Common myeloid progenitor, CD34-positive (primary cell): Measurements from ENCODE around the gene PSMG4.
"Not testable (repeated sequence)": the region's sequence is repeated elsewhere in the genome, so short reads cannot be mapped to it uniquely, and the experiment has no call there.

Source experiments
- CTCF ChIA-PET: fragments of 350-600 bp; sonication (Branson Sonifier 250); formaldehyde crosslinking; loops from one replicate; lab custom pipeline; 2021; ENCODE audit warnings: antibody characterized with exemption; lab: Charles Lee
- POLR2A ChIA-PET: fragments of 350-600 bp; sonication (Branson Sonifier 250); formaldehyde crosslinking; loops from one replicate; lab custom pipeline; 2021; ENCODE audit warnings: antibody characterized with exemption; lab: Charles Lee
- DNase-seq, 3 donors: peaks; one replicate each; pipeline versions ENCODE4 v3.0.0 to v3.0.0-alpha.2; 2013
- H3K27ac ChIP-seq, 2 experiments: 1 replicate in 1 of 2; 2 replicates in 1 of 2; pipeline ENCODE4 v1.7.0; 2013; ENCODE audit warnings: inconsistent platforms in 2 of 2, low read length in 2 of 2, mild to moderate bottlenecking in 2 of 2, low read depth in 1 of 2, moderate library complexity in 1 of 2; ENCODE audit not compliant: severe bottlenecking in 2 of 2, insufficient read depth in 1 of 2, poor library complexity in 1 of 2
- H3K27me3 ChIP-seq, 5 experiments: replicated peaks in 2 of 5; 1 replicate in 3 of 5; 2 replicates in 2 of 5; pipeline versions ENCODE4 v1.6.1 to v1.7.0; 2013; ENCODE audit warnings: low read length in 4 of 5, mild to moderate bottlenecking in 2 of 5, moderate library complexity in 2 of 5, inconsistent platforms in 1 of 5; ENCODE audit not compliant: insufficient read depth in 5 of 5, control insufficient read depth in 4 of 5
- H3K36me3 ChIP-seq, 4 experiments: 1 replicate in 2 of 4; 2 replicates in 2 of 4; pipeline versions ENCODE4 v1.6.1 to v1.7.0; 2013; ENCODE audit warnings: low read length in 3 of 4, control low read depth in 1 of 4, mild to moderate bottlenecking in 1 of 4; ENCODE audit not compliant: control insufficient read depth in 4 of 4, insufficient read depth in 4 of 4
- H3K4me1 ChIP-seq, 4 experiments: 1 replicate in 3 of 4; 2 replicates in 1 of 4; pipeline versions ENCODE4 v1.6.1 to v1.7.1; 2013; ENCODE audit warnings: low read length in 3 of 4, mild to moderate bottlenecking in 3 of 4, control low read depth in 1 of 4, inconsistent platforms in 1 of 4, moderate library complexity in 1 of 4; ENCODE audit not compliant: control insufficient read depth in 4 of 4, insufficient read depth in 4 of 4; ENCODE audit errors: control extremely low read depth in 1 of 4
- H3K4me3 ChIP-seq, 7 experiments: 1 replicate in 4 of 7; 2 replicates in 3 of 7; pipeline versions ENCODE4 v1.5.1 to v1.7.0; 2013; ENCODE audit warnings: mild to moderate bottlenecking in 7 of 7, low read length in 6 of 7, moderate library complexity in 6 of 7, inconsistent platforms in 2 of 7, low read depth in 2 of 7, control low read depth in 1 of 7; ENCODE audit not compliant: insufficient read depth in 4 of 7, control insufficient read depth in 1 of 7; ENCODE audit errors: extremely low read depth in 1 of 7
- H3K9me3 ChIP-seq, 5 experiments: 1 replicate in 4 of 5; 2 replicates in 1 of 5; pipeline versions ENCODE4 v1.6.1 to v1.7.1; 2013; ENCODE audit warnings: low read length in 4 of 5, mild to moderate bottlenecking in 2 of 5, inconsistent platforms in 1 of 5, low read depth in 1 of 5, moderate library complexity in 1 of 5; ENCODE audit not compliant: control insufficient read depth in 4 of 5, insufficient read depth in 2 of 5; ENCODE audit errors: control extremely low read depth in 1 of 5
- WGBS: methylation state at CpG from one replicate; pipeline ENCODE4 v1.1.5; 2013; ENCODE audit not compliant: insufficient coverage; 5-methylcytosine and 5-hydroxymethylcytosine counted together

PSMG4 gene

DNA sequence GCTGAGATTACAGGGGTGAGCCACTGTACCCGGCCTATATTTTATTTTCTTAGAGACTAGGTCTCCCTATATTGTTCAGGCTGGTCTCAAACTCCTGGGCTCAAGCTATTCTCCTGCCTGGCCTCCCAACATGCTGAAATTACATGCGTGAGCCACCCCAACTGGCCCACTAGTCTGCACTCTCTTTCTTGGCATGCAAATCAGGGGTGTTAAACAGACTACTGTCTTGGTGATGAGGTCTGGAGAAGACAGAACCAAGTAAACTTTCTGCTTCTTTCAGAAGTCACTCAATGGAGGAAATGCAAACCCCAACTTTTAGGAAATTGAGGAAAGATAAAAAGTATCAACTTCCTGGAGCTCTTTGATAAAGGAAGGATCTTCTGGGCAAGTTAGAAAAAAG is 23.3 kb upstream of the PSMG4 start:
- Histone ChIP-seq H3K4me3 (no peak overlapping the region), H3K9me3 (no peaks in the 10 kb centered on the region), H3K36me3 (no peaks in the 10 kb centered on the region), H3K4me1 (peaks cover 3 to 39% (median 20%) of the 10 kb centered on the region in 4 experiments), H3K27me3 (peaks cover 12 to 40% (median 30%) of the 10 kb centered on the region in 5 experiments), H3K27ac (no peak overlapping the region)
- CTCF ChIA-PET = interaction anchor here (1.9 to 3.2 kb wide), 2 partner anchors 10 to 15 kb away, joined by 7 to 23 read pairs; no protein-coding TSS in a partner anchor
- DNase-seq = peak in 1 of 3 donors; percentile 26
- WGBS = 83% methylated on average over 1 of the region's 2 CpGs
- POLR2A ChIA-PET = no interaction called here

DNA sequence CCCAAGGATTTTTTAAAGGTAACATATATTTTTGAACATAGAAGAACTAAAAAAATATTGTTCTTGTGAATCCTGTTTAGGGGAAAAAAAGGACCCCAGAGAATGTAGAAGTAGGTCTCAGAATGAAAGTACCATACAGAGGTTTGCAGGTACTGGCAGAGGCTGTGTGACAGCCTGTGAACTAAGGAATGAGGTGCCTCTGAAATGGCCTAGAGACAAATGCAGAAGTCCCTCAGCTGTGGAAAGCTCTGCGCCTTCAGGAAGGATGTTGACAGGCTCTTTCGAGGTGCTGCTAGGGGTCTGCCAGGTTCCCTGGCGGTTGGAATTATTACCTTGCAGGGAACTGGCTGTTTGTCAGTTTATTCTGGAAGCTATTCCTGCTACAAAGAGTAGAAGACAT is 22.7 kb upstream of the PSMG4 start:
- H3K4me1 ChIP-seq = peaks cover 3 to 38% (median 20%) of the 10 kb centered on the region in 4 experiments
- no peak overlapping the region for H3K27ac ChIP-seq
- ChIA-PET POLR2A (no interaction called here), CTCF (interaction anchor here (1.3 to 3.2 kb wide), 3 partner anchors 10 to 110 kb away, joined by 3 to 23 read pairs (median 7); no protein-coding TSS in a partner anchor)
- no peaks in the 10 kb centered on the region for H3K36me3 ChIP-seq
- no peak overlapping the region for H3K4me3 ChIP-seq
- DNase-seq = peak in 2 of 3 donors; percentile 46 to 58
- peaks cover 8 to 35% (median 26%) of the 10 kb centered on the region in 5 experiments for H3K27me3 ChIP-seq
- no peaks in the 10 kb centered on the region for H3K9me3 ChIP-seq
- WGBS = 3% methylated on average over 3 of the region's 3 CpGs

DNA sequence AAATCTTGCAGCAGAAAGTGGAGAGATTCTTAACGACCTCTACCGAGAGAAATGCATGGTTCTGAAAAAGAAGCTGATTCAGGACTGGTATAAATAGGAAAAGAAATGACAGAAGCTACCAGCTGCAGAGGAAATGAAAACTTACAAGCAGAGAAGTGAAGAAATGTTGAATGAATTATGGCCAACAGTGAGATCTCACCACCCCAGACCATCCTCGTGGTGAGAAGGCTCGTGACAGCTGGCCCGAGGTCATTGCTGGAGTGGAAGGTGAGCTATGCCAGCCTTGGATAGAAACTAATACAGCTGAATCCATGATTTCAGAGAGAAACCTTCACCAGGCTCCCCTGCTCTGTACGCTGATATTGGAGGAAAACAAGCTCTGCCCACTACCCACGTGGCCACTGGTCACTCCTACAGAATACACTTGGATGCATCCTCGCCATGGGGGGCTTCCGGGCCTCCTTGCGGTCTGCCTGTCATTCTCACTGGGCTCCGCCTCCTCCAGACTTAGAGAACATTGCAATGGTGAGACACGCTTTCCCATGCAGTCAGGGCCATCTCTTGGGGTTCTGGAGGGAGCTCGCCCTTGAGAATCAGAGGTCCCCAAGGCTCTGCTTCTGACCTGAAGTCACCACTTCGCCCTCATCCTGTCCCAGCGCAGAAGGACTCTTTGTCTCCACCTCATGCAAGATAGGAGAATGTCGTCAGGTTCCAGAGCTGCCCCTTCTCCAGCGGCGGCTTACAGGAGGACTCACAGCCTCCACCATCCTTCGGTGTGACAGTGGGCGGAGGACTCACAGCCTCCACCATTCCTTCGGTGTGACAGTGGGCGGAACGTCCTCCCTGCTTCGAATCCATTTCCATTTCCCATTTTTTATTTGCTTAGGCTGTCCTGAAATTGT is 20.7 kb upstream of the PSMG4 start:
- Histone ChIP-seq H3K27me3 (peaks cover 6 to 15% (median 14%) of the 10 kb centered on the region in 5 experiments), H3K27ac (no peak overlapping the region), H3K4me3 (peak overlapping the region in 1 of 7 experiments; percentile 4), H3K4me1 (peaks cover 3 to 27% (median 11%) of the 10 kb centered on the region in 4 experiments), H3K36me3 (no peaks in the 10 kb centered on the region), H3K9me3 (no peaks in the 10 kb centered on the region)
- peak in 2 of 3 donors; percentile 70 to 80 for DNase-seq
- ChIA-PET CTCF (interaction anchor here (0.9 to 3.2 kb wide), 5 partner anchors 9 to 122 kb away, joined by 3 to 23 read pairs (median 3); no protein-coding TSS in a partner anchor), POLR2A (no interaction called here)
- 59% methylated on average over 20 of the region's 24 CpGs for WGBS

DNA sequence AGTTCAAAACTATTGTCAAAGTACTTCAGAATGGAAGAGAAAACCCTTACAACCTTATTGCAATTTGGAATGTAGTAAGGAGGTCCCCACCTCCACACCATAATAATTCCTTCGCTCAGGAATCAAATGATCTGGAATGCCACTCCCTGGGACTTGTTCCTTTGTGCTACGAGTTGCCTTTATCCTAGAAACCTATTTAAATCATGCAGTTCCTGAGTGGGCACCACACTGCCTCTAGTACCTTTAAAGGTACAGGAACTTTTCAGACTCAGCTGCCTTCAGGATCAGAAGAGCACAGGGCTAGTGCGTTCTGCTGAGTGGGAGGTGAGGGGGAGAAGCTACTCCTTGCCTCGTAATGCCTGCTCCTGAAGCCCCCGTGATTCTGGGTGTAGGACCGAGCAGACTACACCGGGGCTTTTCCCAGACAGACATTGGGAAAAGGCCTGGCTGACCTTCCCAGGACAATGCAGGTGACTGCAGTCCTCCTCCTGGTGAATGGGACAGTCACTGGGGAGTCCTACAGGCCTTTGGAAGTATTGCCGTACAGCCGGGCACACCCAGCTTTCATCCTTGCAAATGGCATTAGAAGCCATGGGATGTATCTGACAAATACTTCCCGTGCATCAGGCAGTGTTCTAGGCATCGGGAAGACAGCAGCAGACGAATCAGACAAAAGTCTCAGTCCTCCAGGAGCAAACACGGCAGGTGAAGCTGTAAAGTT is 19.5 kb upstream of the PSMG4 start:
- H3K9me3 ChIP-seq = no peaks in the 10 kb centered on the region
- 98% methylated on average over 13 of the region's 13 CpGs for WGBS
- peaks cover 0 to 9% (median 2%) of the 10 kb centered on the region in 5 experiments for H3K27me3 ChIP-seq
- no peak for DNase-seq
- H3K4me3 ChIP-seq = no peak overlapping the region
- H3K4me1 ChIP-seq = peaks cover 3 to 27% (median 11%) of the 10 kb centered on the region in 4 experiments
- POLR2A ChIA-PET = no interaction called here
- no peak overlapping the region for H3K27ac ChIP-seq
- CTCF ChIA-PET = interaction anchor here (1.5 kb wide), 1 partner anchor 12 kb away, joined by 10 read pairs; no protein-coding TSS in a partner anchor
- H3K36me3 ChIP-seq = no peaks in the 10 kb centered on the region

DNA sequence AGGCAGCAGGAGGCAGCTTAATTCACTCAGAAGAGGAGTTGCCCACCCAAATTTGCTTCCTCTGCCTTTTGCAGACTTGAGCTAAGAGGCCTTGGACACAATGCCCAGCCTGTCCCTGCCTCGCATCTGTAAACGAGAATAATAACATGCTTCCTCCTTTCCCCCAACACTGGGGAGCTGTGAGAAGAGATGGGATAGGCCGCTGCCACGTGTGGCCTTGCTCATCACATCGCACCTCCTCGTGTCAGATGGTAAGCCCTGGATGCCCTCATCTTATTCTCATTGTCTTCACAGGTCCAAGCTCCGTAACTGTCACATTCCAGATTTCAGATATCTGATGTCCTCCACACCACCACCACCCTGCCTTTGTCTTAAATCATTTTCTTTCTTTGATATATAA is 18.2 kb upstream of the PSMG4 start:
- WGBS = 83% methylated on average over 3 of the region's 7 CpGs
- Histone ChIP-seq H3K36me3 (no peaks in the 10 kb centered on the region), H3K9me3 (no peaks in the 10 kb centered on the region), H3K4me1 (peaks cover 2 to 24% (median 10%) of the 10 kb centered on the region in 4 experiments), H3K27me3 (peaks cover 0 to 4% (median 0%) of the 10 kb centered on the region in 5 experiments), H3K27ac (no peak overlapping the region), H3K4me3 (no peak overlapping the region)
- DNase-seq = no peak
- ChIA-PET CTCF (interaction anchor here (1.1 to 1.5 kb wide), 3 partner anchors 11 to 98 kb away, joined by 3 to 10 read pairs (median 4); no protein-coding TSS in a partner anchor), POLR2A (no interaction called here)

DNA sequence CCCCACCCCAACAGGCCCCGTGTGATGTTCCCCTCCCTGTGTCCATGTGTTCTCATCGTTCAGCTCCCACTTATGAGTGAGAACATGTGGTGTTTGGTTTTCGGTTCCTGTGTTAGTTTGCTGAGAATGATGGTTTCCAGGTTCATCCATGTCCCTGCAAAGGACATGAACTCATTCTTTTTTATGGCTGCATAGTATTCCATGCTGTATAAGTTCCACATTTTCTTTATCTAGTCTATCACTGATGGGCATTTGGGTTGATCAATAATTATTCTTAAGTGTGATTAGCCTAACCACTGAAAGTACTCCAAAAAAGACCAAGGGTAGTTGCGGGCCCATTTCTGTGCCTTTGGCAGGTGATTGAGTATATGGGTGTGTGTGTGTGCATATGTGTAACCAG is 17.0 kb upstream of the PSMG4 start:
- peaks cover 0 to 14% (median 6%) of the 10 kb centered on the region in 4 experiments for H3K4me1 ChIP-seq
- H3K36me3 ChIP-seq, H3K27ac ChIP-seq, DNase-seq, H3K9me3 ChIP-seq, POLR2A ChIA-PET, H3K27me3 ChIP-seq, H3K4me3 ChIP-seq: not testable (repeated sequence)
- CTCF ChIA-PET = interaction anchor here (1.6 kb wide), 1 partner anchor 10 kb away, joined by 5 read pairs; no protein-coding TSS in a partner anchor
- no CpG with 5 or more reads among the region's 4 CpGs for WGBS
